Fibroblast of villous mesenchyme (primary cell): Measurements from ENCODE around the gene TRIM29. TPM values are rescaled to one million over a fixed set of nuclear protein-coding genes. Genes with fewer than 3 reads are reported as not detected.

Source experiments
- DNase-seq: peaks from one replicate; pipeline ENCODE4 v3.0.0-alpha.2; 2010; ENCODE audit warnings: low read depth
- H3K4me3 ChIP-seq: 2 replicates; pipeline ENCODE4 v1.5.1; 2011; ENCODE audit warnings: low read depth, mild to moderate bottlenecking, low read length
- CTCF ChIP-seq: IDR thresholded peaks from 2 replicates; pipeline ENCODE4 v1.5.1; 2012; ENCODE audit warnings: low read depth, mild to moderate bottlenecking, low read length; ENCODE audit not compliant: insufficient read depth
- total RNA-seq: library from RNA; depleted of rRNA; stranded (reverse); fragments of >200 nt; gene quantifications from 2 replicates; pipeline ENCODE4 v1.2.3, GENCODE V29; 2012

The TRIM29 gene
- total RNA-seq, 1 donor = 0.86 TPM

DNA sequence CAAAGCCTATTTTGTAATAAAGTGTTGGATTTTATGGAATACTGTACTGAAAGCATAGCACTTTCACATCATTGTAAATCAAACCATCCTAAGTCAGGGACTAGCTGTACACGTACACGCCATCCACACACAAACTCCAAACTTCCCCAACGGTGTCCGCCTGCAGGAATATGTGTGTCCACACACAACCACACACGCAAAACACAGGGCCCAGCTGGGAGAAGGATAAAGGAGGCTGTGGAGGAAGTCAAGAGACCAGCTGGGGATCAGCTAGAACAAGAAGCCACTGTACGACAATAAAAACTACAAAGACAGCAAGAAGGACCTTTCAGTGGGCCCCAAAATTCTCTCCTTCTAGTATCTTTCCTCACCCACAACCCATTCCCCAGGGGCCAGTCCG lies 1.6 kb downstream of the TRIM29 start:
- DNase-seq = no peak
- no peak for TF ChIP-seq CTCF

DNA sequence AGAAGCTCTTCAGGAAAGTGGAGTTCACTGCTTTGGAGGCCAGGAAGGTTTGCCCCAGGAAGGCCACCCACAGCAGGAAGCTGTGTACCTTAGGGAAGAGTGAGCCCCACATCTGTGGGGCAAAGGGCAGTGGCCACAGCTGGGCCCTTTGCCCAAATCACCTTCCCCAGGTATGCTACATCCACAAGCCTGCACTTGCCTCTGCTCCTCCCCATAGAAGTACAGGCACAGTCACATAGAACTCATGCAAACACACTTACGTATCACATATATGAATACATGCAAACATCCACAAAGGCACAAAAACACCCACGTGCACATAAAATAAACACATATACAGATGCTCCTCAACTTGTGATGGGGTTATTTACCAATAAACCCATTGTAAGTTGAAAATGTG lies 2.1 kb downstream of the TRIM29 start:
- no peak for DNase-seq
- H3K4me3 ChIP-seq = no peak overlapping the region
- TF ChIP-seq CTCF = no peak

More for the DNA sequence above, 1.6 kb downstream of the TRIM29 start:
- no peak overlapping the region for H3K4me3 ChIP-seq

DNA sequence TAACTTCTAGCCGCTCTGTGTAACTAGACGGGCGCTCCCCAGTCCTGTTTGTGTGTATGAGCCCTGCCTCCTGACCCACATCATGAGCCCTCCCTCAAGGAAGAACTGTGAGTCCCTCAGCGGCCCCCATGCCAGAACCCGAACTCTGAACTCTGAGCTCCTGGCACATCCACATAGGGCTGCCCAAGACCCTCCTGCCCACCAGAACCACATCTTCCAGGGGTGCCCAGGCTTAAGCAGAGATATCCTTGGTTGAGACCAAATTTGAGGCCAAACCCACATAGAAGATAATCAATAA lies 3.0 kb downstream of the TRIM29 start:
- no peak for DNase-seq
- H3K4me3 ChIP-seq = no peak overlapping the region
- TF ChIP-seq CTCF = no peak

- H3K4me3 ChIP-seq = no peak overlapping the region
- TF ChIP-seq CTCF = no peak
- DNase-seq = no peak
These were observed 3.6 kb downstream of the TRIM29 start for GRCh38 chr11:120134106-120134930.

GRCh38 chr11:120133216-120134105 lies 4.5 kb downstream of the TRIM29 start:
- DNase-seq = no peak
- H3K4me3 ChIP-seq = no peak overlapping the region
- no peak for TF ChIP-seq CTCF

DNA sequence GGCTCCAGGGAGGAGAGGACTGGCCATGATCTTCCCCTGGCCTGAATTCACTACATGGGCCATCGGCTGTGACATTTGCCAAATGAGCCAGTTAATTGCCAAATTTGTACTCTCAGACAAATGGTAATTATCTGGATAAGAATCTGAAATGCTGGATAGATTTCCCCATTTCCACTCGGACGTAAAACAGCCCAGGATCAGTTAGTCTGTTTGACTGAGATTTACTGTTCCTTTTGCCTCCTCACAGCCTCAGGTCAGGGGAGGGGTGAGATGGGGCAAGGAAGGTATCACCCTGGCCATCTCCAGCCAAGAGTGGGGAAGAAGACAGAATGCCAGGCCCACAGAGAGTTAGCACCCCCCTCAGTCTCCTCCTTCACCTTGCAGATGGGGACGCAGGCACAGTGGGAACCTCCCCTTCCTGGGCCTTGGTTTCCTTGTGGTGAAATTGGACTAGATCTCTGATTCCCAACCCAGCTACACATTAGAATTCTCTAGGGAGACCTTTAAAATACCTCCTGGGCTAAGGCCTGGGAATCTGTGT lies 5.2 kb downstream of the TRIM29 start:
- H3K4me3 ChIP-seq = no peak overlapping the region
- no peak for DNase-seq
- TF ChIP-seq CTCF = no peak
